ENCODE results near the gene ARHGAP40.
"Not testable (repeated sequence)": the region's sequence is repeated elsewhere in the genome, so short reads cannot be mapped to it uniquely, and the experiment has no call there.

The ARHGAP40 gene

DNA sequence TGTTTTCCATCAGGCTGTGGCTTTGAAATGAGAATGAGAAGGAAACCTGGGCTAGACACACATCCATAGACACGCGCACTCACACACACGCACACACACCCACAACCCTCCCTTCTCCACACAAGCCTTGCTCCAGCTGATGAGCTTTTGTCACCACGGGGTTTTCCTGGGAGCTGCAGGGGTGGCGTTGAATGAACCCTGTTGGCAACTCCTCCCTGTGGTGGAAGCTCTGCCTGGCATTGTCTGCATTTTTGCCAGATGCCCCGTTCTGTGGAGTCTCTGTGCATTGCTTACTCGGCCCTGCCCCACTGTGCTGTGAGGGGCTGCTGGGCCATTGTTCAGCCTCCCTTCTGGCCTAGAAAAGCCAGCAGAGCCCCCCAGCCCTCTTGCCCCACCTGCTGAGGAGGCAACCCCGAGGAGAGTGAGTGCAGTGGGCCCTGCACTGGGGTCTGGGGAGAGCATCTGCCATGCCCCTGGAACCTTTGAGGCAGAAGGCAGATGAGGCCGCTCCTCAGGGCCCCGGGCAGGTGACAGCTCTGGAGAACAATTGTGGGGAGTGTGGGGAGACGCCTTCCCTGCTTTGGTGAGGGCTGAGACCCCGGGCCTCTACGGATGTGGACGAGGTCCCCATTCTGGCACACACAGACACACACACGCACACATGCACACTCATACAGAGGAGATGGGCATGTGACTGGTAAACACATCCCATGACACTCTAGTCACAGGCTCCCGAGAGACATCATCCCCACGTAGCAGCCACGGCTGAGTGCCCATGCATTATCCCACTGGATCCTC is 10.7 kb upstream of the ARHGAP40 start:
- H3K9me3 ChIP-seq = no peaks in the 10 kb centered on the region; the same call in 1 of the 2 replicates
- DNase-seq = no peak
- H3K27me3 ChIP-seq = no peaks in the 10 kb centered on the region
- no peak overlapping the region for H3K4me3 ChIP-seq (ENCODE audit: low read depth, low read length)
- no peaks in the 10 kb centered on the region for H3K36me3 ChIP-seq
- H3K4me1 ChIP-seq = no peaks in the 10 kb centered on the region
- TF ChIP-seq, protein P1, sequence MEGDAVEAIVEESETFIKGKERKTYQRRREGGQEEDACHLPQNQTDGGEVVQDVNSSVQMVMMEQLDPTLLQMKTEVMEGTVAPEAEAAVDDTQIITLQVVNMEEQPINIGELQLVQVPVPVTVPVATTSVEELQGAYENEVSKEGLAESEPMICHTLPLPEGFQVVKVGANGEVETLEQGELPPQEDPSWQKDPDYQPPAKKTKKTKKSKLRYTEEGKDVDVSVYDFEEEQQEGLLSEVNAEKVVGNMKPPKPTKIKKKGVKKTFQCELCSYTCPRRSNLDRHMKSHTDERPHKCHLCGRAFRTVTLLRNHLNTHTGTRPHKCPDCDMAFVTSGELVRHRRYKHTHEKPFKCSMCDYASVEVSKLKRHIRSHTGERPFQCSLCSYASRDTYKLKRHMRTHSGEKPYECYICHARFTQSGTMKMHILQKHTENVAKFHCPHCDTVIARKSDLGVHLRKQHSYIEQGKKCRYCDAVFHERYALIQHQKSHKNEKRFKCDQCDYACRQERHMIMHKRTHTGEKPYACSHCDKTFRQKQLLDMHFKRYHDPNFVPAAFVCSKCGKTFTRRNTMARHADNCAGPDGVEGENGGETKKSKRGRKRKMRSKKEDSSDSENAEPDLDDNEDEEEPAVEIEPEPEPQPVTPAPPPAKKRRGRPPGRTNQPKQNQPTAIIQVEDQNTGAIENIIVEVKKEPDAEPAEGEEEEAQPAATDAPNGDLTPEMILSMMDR (IDR thresholded peaks at IDR 0.05; ENCODE audit: low read depth, low read length) = no peak

DNA sequence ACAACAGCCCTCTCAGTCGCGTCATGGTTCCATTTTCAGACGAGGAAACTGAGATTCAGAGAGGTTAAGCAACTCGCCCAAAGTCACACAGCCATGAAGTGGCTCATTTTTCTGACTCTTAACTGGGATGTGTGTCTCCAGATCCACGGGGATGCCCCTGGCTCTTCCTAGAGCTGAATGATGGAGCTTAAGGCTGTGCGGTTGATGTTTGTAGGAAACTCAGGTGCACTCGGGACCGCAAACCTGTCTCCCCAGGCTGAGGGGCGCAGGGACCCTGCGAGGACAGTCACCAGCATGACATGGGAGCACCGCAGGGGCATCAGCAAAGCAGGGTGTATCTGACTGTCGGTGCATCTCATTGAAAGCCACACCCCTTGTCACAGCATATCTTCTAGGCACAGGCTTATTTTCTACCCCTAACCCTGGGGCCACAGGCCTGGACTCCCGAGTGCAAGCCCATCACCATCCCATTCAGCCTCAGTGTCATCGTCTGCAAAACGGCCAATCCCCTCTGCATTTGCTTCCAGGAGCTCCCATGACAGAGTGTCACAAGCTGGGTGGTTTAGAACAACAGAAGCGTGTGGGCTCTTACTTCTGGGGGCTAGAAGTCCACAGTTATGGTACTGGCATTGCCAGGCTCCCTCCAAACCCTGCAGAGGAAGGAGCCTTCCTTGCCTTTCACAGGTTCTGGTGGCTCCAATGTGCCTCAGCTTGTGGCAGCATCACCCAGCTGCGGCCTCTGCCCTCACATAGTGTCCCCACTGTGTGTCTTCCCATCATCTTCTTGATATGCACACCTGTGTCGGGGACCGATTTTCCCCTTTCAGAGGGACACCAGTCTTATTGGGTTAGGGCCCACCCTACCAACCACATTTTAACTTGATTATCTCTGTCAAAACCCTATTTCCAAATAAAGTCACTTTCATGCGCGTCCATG is 9.9 kb upstream of the ARHGAP40 start:
- Histone ChIP-seq H3K9me3 (no peaks in the 10 kb centered on the region; the same call in 1 of the 2 replicates), H3K4me3 (ENCODE audit: low read depth, low read length) (no peak overlapping the region), H3K27me3 (no peaks in the 10 kb centered on the region), H3K36me3 (no peaks in the 10 kb centered on the region), H3K4me1 (no peaks in the 10 kb centered on the region)
- TF ChIP-seq, protein P1 (IDR thresholded peaks at IDR 0.05; ENCODE audit: low read depth, low read length) = no peak
- no peak for DNase-seq

DNA sequence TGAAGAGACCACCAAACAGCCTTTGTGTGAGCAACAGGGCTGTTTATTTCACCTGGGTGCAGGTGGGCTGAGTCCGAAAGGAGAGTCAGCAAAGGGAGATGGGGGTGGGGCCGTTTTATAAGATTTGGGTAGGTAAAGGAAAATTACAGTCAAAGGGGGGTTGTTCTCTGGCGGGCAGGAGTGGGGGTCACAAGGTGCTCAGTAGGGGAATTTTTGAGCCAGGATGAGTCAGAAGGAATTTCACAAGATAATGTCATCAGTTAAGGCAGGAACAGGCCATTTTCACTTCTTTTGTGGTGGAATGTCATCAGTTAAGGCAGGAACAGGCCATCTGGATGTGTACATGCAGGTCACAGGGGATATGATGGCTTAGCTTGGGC is 9.2 kb upstream of the ARHGAP40 start:
- not testable (repeated sequence) for H3K4me1 ChIP-seq; H3K27me3 ChIP-seq; H3K4me3 ChIP-seq (ENCODE audit: low read depth, low read length); H3K9me3 ChIP-seq; DNase-seq; H3K36me3 ChIP-seq

DNA sequence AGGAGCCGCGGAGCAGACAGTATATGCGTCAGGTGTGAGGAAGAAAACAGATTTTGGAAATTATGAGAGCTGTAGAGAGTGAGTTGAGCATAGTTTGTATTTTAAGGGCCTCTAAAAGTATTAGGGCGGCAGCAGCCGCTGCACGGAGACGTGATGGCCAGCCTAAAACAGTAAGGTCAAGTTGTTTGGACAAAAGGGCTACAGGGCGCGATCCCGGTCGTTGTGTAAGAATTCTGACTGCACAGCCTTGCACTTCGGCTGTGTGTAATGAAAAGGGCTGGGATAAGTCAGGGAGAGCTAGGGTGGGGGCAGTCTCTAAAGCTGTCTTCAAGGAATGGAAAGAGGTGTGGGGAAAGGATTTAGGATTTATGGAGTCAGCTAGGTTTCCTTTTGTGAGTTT is 7.3 kb upstream of the ARHGAP40 start:
- not testable (repeated sequence) for DNase-seq; H3K4me1 ChIP-seq; H3K27me3 ChIP-seq; H3K4me3 ChIP-seq (ENCODE audit: low read depth, low read length); H3K36me3 ChIP-seq; H3K9me3 ChIP-seq

DNA sequence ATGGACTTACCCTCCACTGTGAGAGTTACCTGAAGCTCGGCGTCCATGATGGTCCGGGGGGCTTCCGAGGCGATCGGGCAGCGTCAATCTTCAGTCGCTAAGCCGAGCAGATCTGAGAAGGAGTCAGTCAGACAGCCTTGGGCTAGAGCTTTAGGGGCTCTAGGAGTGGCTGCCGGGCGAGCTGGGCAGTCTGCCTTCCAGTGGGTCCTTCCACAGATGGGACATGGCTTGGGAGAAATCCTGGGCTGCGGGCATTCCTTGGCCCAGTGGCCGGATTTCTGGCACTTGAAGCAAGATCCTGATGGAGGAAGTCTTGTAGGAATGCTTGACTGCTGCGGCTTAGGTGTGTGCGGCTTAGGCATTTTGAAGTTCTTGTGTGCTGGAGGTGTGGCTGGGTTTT is 5.7 kb upstream of the ARHGAP40 start:
- H3K27me3 ChIP-seq; H3K9me3 ChIP-seq; H3K36me3 ChIP-seq; DNase-seq; H3K4me3 ChIP-seq (ENCODE audit: low read depth, low read length); H3K4me1 ChIP-seq: not testable (repeated sequence)

DNA sequence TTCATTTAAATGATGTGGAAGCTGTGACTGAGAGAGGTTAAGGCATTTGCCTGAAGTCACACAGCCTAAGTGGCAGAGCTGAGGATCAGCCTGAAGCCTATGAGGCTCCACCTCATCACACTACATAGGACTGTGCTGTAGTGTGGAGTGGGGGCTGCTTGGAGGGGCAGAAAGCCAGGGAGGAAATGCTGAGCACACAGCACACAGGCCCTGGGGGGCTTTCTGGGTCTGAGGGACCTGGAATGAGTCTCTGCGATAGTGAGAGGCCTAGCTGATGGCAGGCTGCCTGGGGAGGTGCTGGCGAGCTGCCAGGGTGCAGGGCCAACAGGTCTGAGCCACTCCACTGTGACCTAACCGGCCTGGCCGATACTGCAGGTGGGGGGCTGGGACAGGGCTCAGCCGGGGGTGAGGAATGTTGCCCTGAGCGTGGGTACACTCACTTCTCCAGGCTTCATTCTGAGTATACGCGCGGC is 2.2 kb upstream of the ARHGAP40 start:
- peak; percentile 84 for DNase-seq
- TF ChIP-seq, protein P1 (IDR thresholded peaks at IDR 0.05; ENCODE audit: low read depth, low read length) = no peak
- Histone ChIP-seq H3K27me3 (peaks cover 20% of the 10 kb centered on the region), H3K4me3 (ENCODE audit: low read depth, low read length) (no peak overlapping the region), H3K36me3 (no peaks in the 10 kb centered on the region), H3K4me1 (no peaks in the 10 kb centered on the region), H3K9me3 (no peaks in the 10 kb centered on the region)

DNA sequence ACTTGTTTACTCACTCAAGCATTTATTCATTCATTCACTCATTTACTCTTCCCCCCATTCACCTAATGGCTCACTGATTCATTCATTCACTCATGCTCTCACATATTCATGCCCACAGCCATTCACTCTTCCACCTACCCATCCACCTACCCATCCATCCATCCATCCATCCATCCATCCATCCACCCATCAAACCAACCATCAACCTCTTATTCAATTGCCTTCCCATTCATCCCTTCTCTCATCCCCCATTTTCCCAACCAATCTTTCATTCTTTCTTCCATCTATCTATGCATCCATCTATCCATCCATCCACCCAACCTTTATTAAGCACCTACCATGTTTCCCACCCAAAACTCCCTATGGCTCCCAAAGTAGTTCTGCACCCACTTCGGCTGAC is 1.6 kb upstream of the ARHGAP40 start:
- no peaks in the 10 kb centered on the region for H3K9me3 ChIP-seq
- no peak overlapping the region for H3K4me3 ChIP-seq (ENCODE audit: low read depth, low read length)
- H3K4me1 ChIP-seq = no peaks in the 10 kb centered on the region
- peaks cover 20% of the 10 kb centered on the region for H3K27me3 ChIP-seq
- no peaks in the 10 kb centered on the region for H3K36me3 ChIP-seq
- TF ChIP-seq, protein P1 (IDR thresholded peaks at IDR 0.05; ENCODE audit: low read depth, low read length) = no peak
- no peak for DNase-seq
